ENCODE measurements around the gene ISL1. TPM values are rescaled to one million over a fixed set of nuclear protein-coding genes. Genes with fewer than 3 reads are reported as not detected.

The ISL1 gene
- total RNA-seq, 2 donors from 2014 or later, result 5.8 to 6.1 TPM

GRCh38 chr5:51392689-51393199 is 9.5 kb downstream of the ISL1 start:
- peak; percentile 73 for DNase-seq
- H3K9ac ChIP-seq (ENCODE audit: extremely low read depth, low read length, poor library complexity, severe bottlenecking), result no peak overlapping the region
- H3K9me3 Mint-ChIP-seq, result no peaks in the 10 kb centered on the region
- TF ChIP-seq CTCF (conservative IDR thresholded peaks at IDR 0.05), result no peak
- H3K4me1 ChIP-seq (ENCODE audit: control insufficient read depth, insufficient read depth, low read length), result peaks cover 20% of the 10 kb centered on the region
- WGBS, 2 experiments (ENCODE audit: insufficient coverage in 1 of 2, insufficient read length in 1 of 2), result 0 to 1% methylated on average over 3 of the region's 3 CpGs
- H3K27me3 Mint-ChIP-seq (ENCODE audit: insufficient read depth), result peaks cover 90% of the 10 kb centered on the region
- H3K4me1 Mint-ChIP-seq, result peaks cover 80% of the 10 kb centered on the region
- peak overlapping the region; percentile 72 for H3K4me3 Mint-ChIP-seq
- no peaks in the 10 kb centered on the region for H3K36me3 Mint-ChIP-seq (ENCODE audit: low read depth)
- no peaks in the 10 kb centered on the region for H3K36me3 ChIP-seq (ENCODE audit: control insufficient read depth, insufficient read depth, low read length)
- no peak overlapping the region for H3K4me3 ChIP-seq (ENCODE audit: low read length)
- no peak overlapping the region for H3K27ac Mint-ChIP-seq
- H3K9me3 ChIP-seq (ENCODE audit: control insufficient read depth, low read length), result no peaks in the 10 kb centered on the region
- no peak overlapping the region for H3K27ac ChIP-seq (ENCODE audit: low read depth, low read length)
- peaks cover 97% of the 10 kb centered on the region for H3K27me3 ChIP-seq (ENCODE audit: control insufficient read depth, insufficient read depth, low read length, poor library complexity, severe bottlenecking)

- H3K9ac ChIP-seq (ENCODE audit: extremely low read depth, low read length, poor library complexity, severe bottlenecking), result no peak overlapping the region
- no peak overlapping the region for H3K27ac ChIP-seq (ENCODE audit: low read depth, low read length)
- DNase-seq, result peak; percentile 49
- Mint-ChIP-seq H3K27me3 (ENCODE audit: insufficient read depth) (peaks cover 89% of the 10 kb centered on the region), H3K36me3 (ENCODE audit: low read depth) (no peaks in the 10 kb centered on the region), H3K4me1 (peaks cover 77% of the 10 kb centered on the region), H3K27ac (no peak overlapping the region), H3K4me3 (no peak overlapping the region), H3K9me3 (no peaks in the 10 kb centered on the region)
- no peak overlapping the region for H3K4me3 ChIP-seq (ENCODE audit: low read length)
- H3K9me3 ChIP-seq (ENCODE audit: control insufficient read depth, low read length), result no peaks in the 10 kb centered on the region
- H3K36me3 ChIP-seq (ENCODE audit: control insufficient read depth, insufficient read depth, low read length), result no peaks in the 10 kb centered on the region
- H3K27me3 ChIP-seq (ENCODE audit: control insufficient read depth, insufficient read depth, low read length, poor library complexity, severe bottlenecking), result peaks cover 100% of the 10 kb centered on the region
- WGBS, 2 experiments (ENCODE audit: insufficient coverage in 1 of 2, insufficient read length in 1 of 2), result 0% methylated on average over 1 of the region's 2 CpGs; no CpG with 5 or more reads in 1 of the 2 experiments
- TF ChIP-seq CTCF (conservative IDR thresholded peaks at IDR 0.05), result no peak
- H3K4me1 ChIP-seq (ENCODE audit: control insufficient read depth, insufficient read depth, low read length), result peaks cover 17% of the 10 kb centered on the region
These were observed 11.4 kb downstream of the ISL1 start for GRCh38 chr5:51394609-51395008.

- H3K4me1 Mint-ChIP-seq, result peaks cover 82% of the 10 kb centered on the region
- 3 to 29% methylated on average over 4 to 6 of the region's 6 CpGs for WGBS, 2 experiments (ENCODE audit: insufficient coverage in 1 of 2, insufficient read length in 1 of 2)
- H3K9me3 Mint-ChIP-seq, result no peaks in the 10 kb centered on the region
- H3K4me3 Mint-ChIP-seq, result peak overlapping the region; percentile 1
- peaks cover 89% of the 10 kb centered on the region for H3K27me3 Mint-ChIP-seq (ENCODE audit: insufficient read depth)
- Histone ChIP-seq H3K4me1 (ENCODE audit: control insufficient read depth, insufficient read depth, low read length) (peaks cover 14% of the 10 kb centered on the region), H3K9ac (ENCODE audit: extremely low read depth, low read length, poor library complexity, severe bottlenecking) (no peak overlapping the region), H3K9me3 (ENCODE audit: control insufficient read depth, low read length) (no peaks in the 10 kb centered on the region), H3K4me3 (ENCODE audit: low read length) (no peak overlapping the region), H3K27ac (ENCODE audit: low read depth, low read length) (no peak overlapping the region), H3K27me3 (ENCODE audit: control insufficient read depth, insufficient read depth, low read length, poor library complexity, severe bottlenecking) (peaks cover 100% of the 10 kb centered on the region), H3K36me3 (ENCODE audit: control insufficient read depth, insufficient read depth, low read length) (no peaks in the 10 kb centered on the region)
- peak; percentile 67 for DNase-seq
- no peak for TF ChIP-seq CTCF (conservative IDR thresholded peaks at IDR 0.05)
- H3K27ac Mint-ChIP-seq, result no peak overlapping the region
- no peaks in the 10 kb centered on the region for H3K36me3 Mint-ChIP-seq (ENCODE audit: low read depth)
These were observed 12.0 kb downstream of the ISL1 start for GRCh38 chr5:51395245-51395644.

Data from endodermal cell (in vitro differentiated cells).